Endothelial cell of umbilical vein (primary cell): ENCODE measurements around the gene RAB4B. TPM values are rescaled to one million over a fixed set of nuclear protein-coding genes. Genes with fewer than 3 reads are reported as not detected.

Experiments
- BruUV-seq: library from RNA; stranded (reverse); fragments of 400-500 nt; replicated peaks from 2 replicates; lab custom pipeline; 2021; lab: Mats Ljungman, UMichigan
- CTCF ChIA-PET: fragments of 300-600, 350-600 bp; sonication (Branson Sonifier 250); formaldehyde crosslinking; loops from one replicate; lab custom pipeline; 2021; ENCODE audit warnings: antibody characterized with exemption, inconsistent platforms; lab: Charles Lee
- POLR2A ChIA-PET: fragments of 300-600, 350-600 bp; sonication (Branson Sonifier 250); formaldehyde crosslinking; loops from one replicate; lab custom pipeline; 2021; ENCODE audit warnings: antibody characterized with exemption, inconsistent platforms; lab: Charles Lee
- DNase-seq: peaks from one replicate; pipeline ENCODE4 v3.0.0-alpha.2; 2011; ENCODE audit warnings: low read depth, low spot score
- FAIRE-seq: peaks from 2 replicates; lab custom pipeline; 2011; peaks lifted over from hg19 to GRCh38; lab: Jason Lieb, UNC
- H2AFZ ChIP-seq: 2 replicates; pipeline ENCODE4 v1.6.0; 2012; ENCODE audit warnings: low read depth, low read length, control low read depth, inconsistent platforms
- H3K27ac ChIP-seq: 2 replicates; pipeline ENCODE4 v1.5.1; 2011; ENCODE audit warnings: low read depth, mild to moderate bottlenecking, control low read depth, low read length, moderate library complexity; ENCODE audit not compliant: insufficient read depth
- H3K27me3 ChIP-seq, 2 experiments: 2 replicates each; pipeline versions ENCODE4 v1.6.0 to v1.6.1; 2011; ENCODE audit warnings: low read length in 2 of 2, mixed read lengths in 1 of 2; ENCODE audit not compliant: control insufficient read depth in 2 of 2, insufficient read depth in 2 of 2
- H3K36me3 ChIP-seq, 2 experiments: 2 replicates in 1 of 2; 3 replicates in 1 of 2; pipeline ENCODE4 v1.5.1; 2011; ENCODE audit warnings: low read length in 2 of 2, mild to moderate bottlenecking in 1 of 2, moderate library complexity in 1 of 2; ENCODE audit not compliant: control insufficient read depth in 2 of 2, insufficient read depth in 2 of 2; ENCODE audit errors: extremely low read depth in 1 of 2
- H3K4me1 ChIP-seq: 3 replicates; pipeline ENCODE4 v1.5.1; 2011; ENCODE audit warnings: mild to moderate bottlenecking, low read length; ENCODE audit not compliant: control insufficient read depth, insufficient read depth; ENCODE audit errors: extremely low read depth
- H3K4me2 ChIP-seq: 2 replicates; pipeline ENCODE4 v1.6.1; 2011; ENCODE audit warnings: low read length, control low read depth, mixed read lengths; ENCODE audit not compliant: insufficient read depth
- H3K4me3 ChIP-seq, 3 experiments: fragments of 200-600 bp in 1 of 3; sonication (generic), shearing (Covaris generic) in 1 of 3; replicated peaks in 1 of 3; 2 replicates each; pipeline ENCODE4 v1.5.1; 2011 to 2016; ENCODE audit warnings: control low read depth in 3 of 3, low read length in 3 of 3, mild to moderate bottlenecking in 2 of 3, inconsistent platforms in 1 of 3, low read depth in 1 of 3, moderate library complexity in 1 of 3; ENCODE audit not compliant: insufficient read depth in 1 of 3
- H3K79me2 ChIP-seq: 2 replicates; pipeline ENCODE4 v1.6.0; 2012; ENCODE audit warnings: low read length, inconsistent platforms; ENCODE audit not compliant: control insufficient read depth, insufficient read depth
- H3K9ac ChIP-seq: replicated peaks from 2 replicates; pipeline ENCODE3; 2011; ENCODE audit warnings: low read length, control low read depth; ENCODE audit not compliant: insufficient read depth; ENCODE audit errors: extremely low read depth
- H3K9me1 ChIP-seq: replicated peaks from 3 replicates; pipeline ENCODE4 v1.6.0; 2011; ENCODE audit warnings: mild to moderate bottlenecking, low read length; ENCODE audit not compliant: control insufficient read depth, insufficient read depth; ENCODE audit errors: extremely low read depth
- H3K9me3 ChIP-seq: replicated peaks from 2 replicates; pipeline ENCODE4 v1.5.1; 2012; ENCODE audit warnings: low read length, inconsistent platforms; ENCODE audit not compliant: control insufficient read depth, insufficient read depth
- H4K20me1 ChIP-seq: replicated peaks from 2 replicates; pipeline ENCODE3; 2011; ENCODE audit warnings: mild to moderate bottlenecking, low read length; ENCODE audit not compliant: control insufficient read depth, insufficient read depth; ENCODE audit errors: extremely low read depth
- EZH2 ChIP-seq: IDR thresholded peaks from 2 replicates; pipeline ENCODE4 v1.6.1; 2012; ENCODE audit warnings: borderline replicate concordance, low read depth, mild to moderate bottlenecking, moderate library complexity, low read length, inconsistent platforms; ENCODE audit not compliant: severe bottlenecking
- FOS ChIP-seq: IDR thresholded peaks from 2 replicates; pipeline ENCODE4 v1.6.1; 2011; ENCODE audit warnings: mild to moderate bottlenecking, low read length, moderate library complexity, borderline replicate concordance; ENCODE audit not compliant: insufficient read depth
- GATA2 ChIP-seq: IDR thresholded peaks from 2 replicates; pipeline ENCODE4 v1.7.0; 2011; ENCODE audit warnings: low read depth, mild to moderate bottlenecking, moderate library complexity, mixed read lengths, low read length; ENCODE audit not compliant: insufficient read length, insufficient read depth
- JUN ChIP-seq: IDR thresholded peaks from 2 replicates; pipeline ENCODE4 v1.6.1; 2011; ENCODE audit warnings: borderline replicate concordance, low read depth; ENCODE audit not compliant: insufficient read length, insufficient read depth
- MAX ChIP-seq: IDR thresholded peaks from 2 replicates; pipeline ENCODE4 v1.6.1; 2011; ENCODE audit not compliant: insufficient read depth, insufficient read length
- MYC ChIP-seq: IDR thresholded peaks from one replicate; pipeline ENCODE4 v1.6.1; 2011; ENCODE audit warnings: mild to moderate bottlenecking, low read depth, low read length
- POLR2A ChIP-seq: IDR thresholded peaks from 2 replicates; pipeline ENCODE4 v1.6.1; 2012; ENCODE audit warnings: low read depth, mild to moderate bottlenecking, control low read depth, low read length
- POLR2AphosphoS5 ChIP-seq: IDR thresholded peaks from 2 replicates; pipeline ENCODE4 v1.6.1; 2012; ENCODE audit warnings: low read depth, mild to moderate bottlenecking, control low read depth, low read length, moderate library complexity; ENCODE audit not compliant: insufficient read depth
- dilution Hi-C: fragments of 300-500 bp; cut with MboI; formaldehyde crosslinking; loops from one replicate; pipeline ENCODE4 v1.15.0; 2019; ENCODE audit warnings: low sequenced_read_pairs; ENCODE audit not compliant: extremely low pct_ligation_motif_present
- intact Hi-C: fragments of 100-400 bp; cut with micrococcal nuclease; formaldehyde crosslinking; loops from one replicate; pipeline ENCODE4 v1.10.0; 2022
- polyA plus RNA-seq, 4 experiments: library from polyadenylated mRNA; depleted of rRNA in 3 of 4; stranded (reverse) in 3 of 4; unstranded in 1 of 4; fragments of >200 nt; gene quantifications; 2 replicates each; pipeline versions ENCODE4 v1.2.1 to v1.2.3, GENCODE V29; 2011 to 2012; ENCODE audit warnings: missing spikeins in 1 of 4
- total RNA-seq: library from RNA; stranded (reverse); gene quantifications from 2 replicates; pipeline ENCODE4 v1.2.3, GENCODE V29; 2021
- TF ChIP-seq, protein P1 (sequence below), 2 donors: IDR thresholded peaks; 1 replicate in 1 of 2; 2 replicates in 1 of 2; pipeline ENCODE4 v1.5.1; 2011; ENCODE audit warnings: low read length in 2 of 2, mild to moderate bottlenecking in 2 of 2, moderate library complexity in 2 of 2, control low read depth in 1 of 2, inconsistent platforms in 1 of 2, low read depth in 1 of 2; ENCODE audit not compliant: insufficient read depth in 1 of 2; ENCODE audit errors: extremely low read depth in 1 of 2

RAB4B gene
- total and polyA plus RNA-seq, 2 donors (not counting 3 experiments of a cell fraction or from before 2014, with no cell fraction given) = 33.6 to 61.0 TPM

GRCh38 chr19:40745402-40745780 lies 32.7 kb upstream of the RAB4B start:
- peaks cover 17% of the 10 kb centered on the region for H3K4me1 ChIP-seq
- H4K20me1 ChIP-seq = no peaks in the 10 kb centered on the region
- TF ChIP-seq JUN (no peak), EZH2 (no peak), MYC (no peak), POLR2A (no peak), FOS (no peak), POLR2AphosphoS5 (no peak), MAX (no peak), GATA2 (no peak)
- TF ChIP-seq, protein P1, sequence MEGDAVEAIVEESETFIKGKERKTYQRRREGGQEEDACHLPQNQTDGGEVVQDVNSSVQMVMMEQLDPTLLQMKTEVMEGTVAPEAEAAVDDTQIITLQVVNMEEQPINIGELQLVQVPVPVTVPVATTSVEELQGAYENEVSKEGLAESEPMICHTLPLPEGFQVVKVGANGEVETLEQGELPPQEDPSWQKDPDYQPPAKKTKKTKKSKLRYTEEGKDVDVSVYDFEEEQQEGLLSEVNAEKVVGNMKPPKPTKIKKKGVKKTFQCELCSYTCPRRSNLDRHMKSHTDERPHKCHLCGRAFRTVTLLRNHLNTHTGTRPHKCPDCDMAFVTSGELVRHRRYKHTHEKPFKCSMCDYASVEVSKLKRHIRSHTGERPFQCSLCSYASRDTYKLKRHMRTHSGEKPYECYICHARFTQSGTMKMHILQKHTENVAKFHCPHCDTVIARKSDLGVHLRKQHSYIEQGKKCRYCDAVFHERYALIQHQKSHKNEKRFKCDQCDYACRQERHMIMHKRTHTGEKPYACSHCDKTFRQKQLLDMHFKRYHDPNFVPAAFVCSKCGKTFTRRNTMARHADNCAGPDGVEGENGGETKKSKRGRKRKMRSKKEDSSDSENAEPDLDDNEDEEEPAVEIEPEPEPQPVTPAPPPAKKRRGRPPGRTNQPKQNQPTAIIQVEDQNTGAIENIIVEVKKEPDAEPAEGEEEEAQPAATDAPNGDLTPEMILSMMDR (IDR thresholded peaks at IDR 0.05; ENCODE audit: extremely low read depth in 1 of 2, insufficient read depth in 1 of 2, low read depth in 1 of 2, low read length in 2 of 2) = no peak
- H2AFZ ChIP-seq = peak overlapping the region; percentile 5
- intact Hi-C loops = no loop called here
- no peak overlapping the region for H3K9ac ChIP-seq
- H3K4me2 ChIP-seq = no peak overlapping the region
- dilution Hi-C loops = no loop called here
- H3K27ac ChIP-seq = no peak overlapping the region
- ChIA-PET CTCF (interaction anchor here (0.7 to 2.7 kb wide), 6 partner anchors 12 to 74 kb away, joined by 3 to 7 read pairs (median 4); no protein-coding TSS in a partner anchor), POLR2A (no interaction called here)
- H3K9me3 ChIP-seq = no peaks in the 10 kb centered on the region
- no peaks in the 10 kb centered on the region for H3K36me3 ChIP-seq
- no peak overlapping the region for H3K4me3 ChIP-seq
- DNase-seq (peak; percentile 37), FAIRE-seq (peak; percentile 31)
- H3K9me1 ChIP-seq = no peaks in the 10 kb centered on the region
- no peaks in the 10 kb centered on the region for H3K79me2 ChIP-seq
- BruUV-seq = no TSS peak
- no peaks in the 10 kb centered on the region for H3K27me3 ChIP-seq
